ENCODE data around the gene GRHL1.

DNA sequence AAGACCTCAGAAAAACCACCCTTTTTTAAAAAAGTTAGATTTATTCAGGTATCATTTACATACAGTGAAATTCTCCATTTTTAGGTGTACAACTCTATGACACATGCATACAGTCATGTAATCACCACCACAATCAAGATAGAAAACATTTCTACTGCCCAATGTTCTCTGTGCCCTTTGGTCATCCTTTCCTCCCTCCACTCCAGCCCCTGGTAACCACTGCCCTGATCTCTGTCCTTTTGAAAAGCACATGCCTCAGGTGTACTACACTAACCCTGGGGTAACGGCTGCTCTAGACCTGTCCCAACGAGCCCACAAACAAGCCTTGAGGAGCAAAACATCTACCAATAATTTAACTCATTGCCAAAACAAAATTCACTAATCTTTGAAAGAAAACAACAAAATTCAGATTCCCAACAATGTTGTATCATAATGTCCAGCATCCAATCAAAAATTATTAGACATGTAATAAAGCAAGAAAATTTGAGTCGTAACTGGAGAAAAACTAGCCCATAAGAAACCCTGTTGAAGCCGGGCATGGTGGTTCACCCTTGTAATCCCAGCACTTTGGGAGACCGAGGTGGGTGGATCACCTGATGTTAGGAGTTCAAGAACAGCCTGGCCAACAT lies 65.9 kb downstream of the GRHL1 start:
- no peak for TF ChIP-seq CTCF (IDR thresholded peaks at IDR 0.05)
- no peak for TF ChIP-seq POLR2A (IDR thresholded peaks at IDR 0.05)
